ENCODE data around the gene CLCNKA. TPM values are rescaled to one million over a fixed set of nuclear protein-coding genes. Genes with fewer than 3 reads are reported as not detected.

CLCNKA gene
- total and polyA plus RNA-seq, 8 donors: 0.67 to 9.3 (median 1.4) TPM

- intact Hi-C loops (cut with DNase I): loop anchor here in 1 of 3 donors (2.0 kb wide), 1 partner anchor 106 kb away; no protein-coding TSS in a partner anchor
- Histone ChIP-seq H3K36me3 (no peaks in the 10 kb centered on the region), H3K27me3 (no peaks in the 10 kb centered on the region), H3K27ac (no peak overlapping the region), H3K4me3 (no peak overlapping the region), H3K9me3 (no peaks in the 10 kb centered on the region), H3K4me1 (no peaks in the 10 kb centered on the region)
- ATAC-seq (peak; percentile 42 to 75 (median 69)), FAIRE-seq (no peak), DNase-seq (peak in 4 of 6 donors; percentile 76 to 86 (median 80))
- WGBS, 2 donors: 60 to 70% methylated on average over 9 of the region's 9 CpGs
- TF ChIP-seq CTCF (IDR thresholded peaks at IDR 0.05): peak; percentile 82 to 90 (median 86)
Measured at GRCh38 chr1:16082283-16083038, 60.6 kb downstream of the CLCNKA start.

- intact Hi-C loops (cut with DNase I): loop anchor here in 1 of 3 donors (2.0 kb wide), 1 partner anchor 105 kb away; no protein-coding TSS in a partner anchor
- no peak for FAIRE-seq
- Histone ChIP-seq H3K27me3 (no peaks in the 10 kb centered on the region), H3K4me3 (no peak overlapping the region), H3K4me1 (no peaks in the 10 kb centered on the region), H3K9me3 (no peaks in the 10 kb centered on the region), H3K36me3 (no peaks in the 10 kb centered on the region), H3K27ac (no peak overlapping the region)
- no peak for TF ChIP-seq CTCF (IDR thresholded peaks at IDR 0.05)
- no peak for DNase-seq
- WGBS, 2 donors: 84% methylated on average over 5 of the region's 5 CpGs
- ATAC-seq: no peak
Measured at GRCh38 chr1:16083486-16083885, 61.6 kb downstream of the CLCNKA start.

Other genes starting within 250 kb of the CLCNKA start
- gene UQCRHL, start 214.4 kb upstream of the CLCNKA start, total RNA-seq: under 1 TPM; 0.35 to 0.87 (median 0.61) TPM
- 1 to 10 TPM; 1.3 to 1.5 TPM for gene UQCRHL, start 214.4 kb upstream of the CLCNKA start, polyA plus RNA-seq
- gene SPEN, start 174.3 kb upstream of the CLCNKA start, total RNA-seq: 10 to 100 TPM; 23.9 to 38.2 (median 27.5) TPM
- 10 to 100 TPM; 16.2 to 18.6 TPM for gene SPEN, start 174.3 kb upstream of the CLCNKA start, polyA plus RNA-seq
- 10 to 100 TPM; 16.2 to 24.3 (median 16.7) TPM for gene ZBTB17, start 45.9 kb upstream of the CLCNKA start, total RNA-seq
- 100 to 1,000 TPM in 1 of 2 donors, 10 to 100 TPM in 1; 90.5 to 106 TPM for gene ZBTB17, start 45.9 kb upstream of the CLCNKA start, polyA plus RNA-seq
- gene SRARP, start 17.8 kb upstream of the CLCNKA start, total RNA-seq: not detected
- gene SRARP, start 17.8 kb upstream of the CLCNKA start, polyA plus RNA-seq: not detected
- 1 to 10 TPM in 3 of 6 donors, under 1 TPM in 3; 0.65 to 4.8 (median 1.3) TPM for gene HSPB7, start 4.0 kb upstream of the CLCNKA start, total RNA-seq
- 10 to 100 TPM in 1 of 2 donors, 1 to 10 TPM in 1; 4.1 to 10.9 TPM for gene HSPB7, start 4.0 kb upstream of the CLCNKA start, polyA plus RNA-seq
- 1 to 10 TPM in 1 of 6 donors, under 1 TPM in 5; 0.54 to 1.6 (median 0.74) TPM for gene CLCNKB, start 21.7 kb downstream of the CLCNKA start, total RNA-seq
- gene CLCNKB, start 21.7 kb downstream of the CLCNKA start, polyA plus RNA-seq: 1 to 10 TPM; 1.5 to 1.7 TPM
- gene FAM131C, start 51.6 kb downstream of the CLCNKA start, total RNA-seq: 1 to 10 TPM in 3 of 6 donors, under 1 TPM in 3; 0.31 to 1.9 (median 1.2) TPM
- gene FAM131C, start 51.6 kb downstream of the CLCNKA start, polyA plus RNA-seq: 10 to 100 TPM in 1 of 2 donors, 1 to 10 TPM in 1; 5.9 to 13.5 TPM
- 10 to 100 TPM in 3 of 6 donors, 1 to 10 TPM in 3; 6.5 to 11.8 (median 10.1) TPM for gene EPHA2, start 134.0 kb downstream of the CLCNKA start, total RNA-seq
- 10 to 100 TPM; 13.8 to 17.1 TPM for gene EPHA2, start 134.0 kb downstream of the CLCNKA start, polyA plus RNA-seq
- 10 to 100 TPM in 2 of 6 donors, 1 to 10 TPM in 4; 5.0 to 10.7 (median 7.9) TPM for gene ARHGEF19, start 190.6 kb downstream of the CLCNKA start, total RNA-seq
- 10 to 100 TPM; 15.6 to 17.1 TPM for gene ARHGEF19, start 190.6 kb downstream of the CLCNKA start, polyA plus RNA-seq
- 1 to 10 TPM; 3.3 to 9.1 (median 4.0) TPM for gene CPLANE2, start 215.1 kb downstream of the CLCNKA start, total RNA-seq
- 1 to 10 TPM; 2.2 to 4.0 TPM for gene CPLANE2, start 215.1 kb downstream of the CLCNKA start, polyA plus RNA-seq